Testis (tissue), 3 donors: ENCODE results near the gene CEP85L. TPM values are rescaled to one million over a fixed set of nuclear protein-coding genes. Genes with fewer than 3 reads are reported as not detected.

ENCODE experiments used
- DNase-seq: peaks from one replicate; pipeline ENCODE4 v3.0.0-alpha.2; 2019
- H3K27ac ChIP-seq, 2 donors: fragments of 200-600 bp; sonication (generic); one replicate each; pipeline ENCODE4 v1.5.1; 2019
- H3K27me3 ChIP-seq: fragments of 200-600 bp; sonication (generic); one replicate; pipeline ENCODE4 v1.5.1; 2019
- H3K36me3 ChIP-seq: fragments of 200-600 bp; sonication (generic); one replicate; pipeline ENCODE4 v1.5.1; 2017; ENCODE audit warnings: low read depth; ENCODE audit errors: missing control alignments
- H3K4me1 ChIP-seq: fragments of 200-600 bp; sonication (generic); one replicate; pipeline ENCODE4 v1.5.1; 2019
- H3K4me3 ChIP-seq, 2 donors: fragments of 200-600 bp; sonication (generic); one replicate each; pipeline ENCODE4 v1.5.1; 2017 to 2019
- H3K9me3 ChIP-seq: fragments of 200-600 bp; sonication (generic); one replicate; pipeline ENCODE4 v1.5.1; 2017
- POLR2A ChIP-seq: fragments of 450-650 bp; IDR thresholded peaks from one replicate; pipeline ENCODE4 v1.6.1; 2017; ENCODE audit warnings: antibody characterized with exemption, mild to moderate bottlenecking, moderate library complexity
- WGBS, 2 donors: methylation state at CpG; one replicate each; pipeline ENCODE4 v1.1.5; 2018; 5-methylcytosine and 5-hydroxymethylcytosine counted together
- intact Hi-C: fragments of 100-400 bp; cut with DNase I; formaldehyde crosslinking; loops from one replicate; pipeline ENCODE4 v1.15.1; 2023; ENCODE audit warnings: low total_unique reads
- polyA plus RNA-seq: library from polyadenylated mRNA; stranded (reverse); fragments of 350-450 nt; fragmentation: Illumina TruSeq; extraction: RNeasy Lipid Tissue Mini Kit (QIAGEN cat#74804); gene quantifications from one replicate; pipeline ENCODE4 v1.2.3, GENCODE V29; 2014; ENCODE audit warnings: low read depth, low replicate concordance; ENCODE audit not compliant: insufficient read depth
- total RNA-seq, 2 donors: library from RNA; depleted of rRNA; stranded (reverse); fragments of >200 nt; gene quantifications; one replicate each; pipeline ENCODE4 v1.2.3, GENCODE V29; 2016
- TF ChIP-seq, protein P1 (sequence below), 3 experiments: fragments of 450-650 bp in 2 of 3; fragments of 200-600 bp in 1 of 3; sonication (generic) in 1 of 3; IDR thresholded peaks; one replicate each; pipeline ENCODE4 v1.5.1; 2016 to 2019; ENCODE audit warnings: antibody characterized with exemption in 3 of 3, mild to moderate bottlenecking in 2 of 3, moderate library complexity in 1 of 3

CEP85L gene
- total and polyA plus RNA-seq, 3 donors from 2014 or later = 63.7 to 80.7 (median 78.8) TPM

DNA sequence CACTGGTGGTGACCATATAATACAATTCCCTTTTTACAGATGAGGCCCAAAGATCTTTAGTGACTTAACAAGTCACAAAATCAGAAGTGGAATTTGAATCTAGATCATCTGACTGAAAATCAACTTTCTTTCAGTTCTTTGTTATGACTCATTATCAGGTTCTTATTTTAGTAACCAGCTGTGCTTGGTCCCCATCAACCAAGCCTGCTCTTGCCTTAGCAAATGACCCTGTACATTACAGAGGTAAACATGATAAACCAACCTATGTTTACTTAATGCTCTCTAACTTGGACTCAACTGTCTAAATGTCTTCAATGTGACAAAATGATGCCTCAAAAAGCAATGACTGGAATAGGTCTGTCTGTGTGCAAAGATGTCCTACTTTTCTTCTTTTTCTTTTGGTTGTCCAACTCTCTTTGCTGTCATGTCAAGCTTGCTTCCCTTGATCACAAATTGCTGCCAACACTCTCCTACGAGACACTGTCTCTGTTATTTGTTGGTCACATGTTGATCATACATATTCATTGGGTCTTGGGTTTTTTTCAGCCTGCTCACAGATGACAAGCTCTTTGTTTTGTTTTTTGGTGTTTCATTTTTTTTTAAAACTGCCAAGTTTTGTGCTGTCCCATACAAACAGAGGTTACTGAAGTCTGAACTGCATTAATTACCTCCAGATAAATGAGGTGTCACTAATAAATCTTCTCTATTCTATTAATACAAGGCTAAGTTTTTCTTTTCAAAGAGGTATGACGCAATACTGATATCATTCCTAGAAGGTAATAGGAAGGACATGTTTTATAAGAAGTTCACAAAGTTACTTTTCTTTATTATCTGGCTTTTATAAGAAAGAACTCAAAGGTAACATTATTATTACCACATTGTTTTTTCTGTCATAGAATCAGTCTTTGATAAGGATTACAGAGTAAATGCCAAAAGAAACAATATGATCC lies 165.5 kb downstream of the CEP85L start:
- TF ChIP-seq, protein P1, sequence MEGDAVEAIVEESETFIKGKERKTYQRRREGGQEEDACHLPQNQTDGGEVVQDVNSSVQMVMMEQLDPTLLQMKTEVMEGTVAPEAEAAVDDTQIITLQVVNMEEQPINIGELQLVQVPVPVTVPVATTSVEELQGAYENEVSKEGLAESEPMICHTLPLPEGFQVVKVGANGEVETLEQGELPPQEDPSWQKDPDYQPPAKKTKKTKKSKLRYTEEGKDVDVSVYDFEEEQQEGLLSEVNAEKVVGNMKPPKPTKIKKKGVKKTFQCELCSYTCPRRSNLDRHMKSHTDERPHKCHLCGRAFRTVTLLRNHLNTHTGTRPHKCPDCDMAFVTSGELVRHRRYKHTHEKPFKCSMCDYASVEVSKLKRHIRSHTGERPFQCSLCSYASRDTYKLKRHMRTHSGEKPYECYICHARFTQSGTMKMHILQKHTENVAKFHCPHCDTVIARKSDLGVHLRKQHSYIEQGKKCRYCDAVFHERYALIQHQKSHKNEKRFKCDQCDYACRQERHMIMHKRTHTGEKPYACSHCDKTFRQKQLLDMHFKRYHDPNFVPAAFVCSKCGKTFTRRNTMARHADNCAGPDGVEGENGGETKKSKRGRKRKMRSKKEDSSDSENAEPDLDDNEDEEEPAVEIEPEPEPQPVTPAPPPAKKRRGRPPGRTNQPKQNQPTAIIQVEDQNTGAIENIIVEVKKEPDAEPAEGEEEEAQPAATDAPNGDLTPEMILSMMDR (IDR thresholded peaks at IDR 0.05) = no peak
- no peak for TF ChIP-seq POLR2A
- no peaks in the 10 kb centered on the region for H3K36me3 ChIP-seq
- H3K27ac ChIP-seq = no peak overlapping the region
- no peaks in the 10 kb centered on the region for H3K9me3 ChIP-seq
- intact Hi-C loops = no loop called here
- H3K27me3 ChIP-seq = no peaks in the 10 kb centered on the region
- no peak for DNase-seq
- no peaks in the 10 kb centered on the region for H3K4me1 ChIP-seq
- 60 to 85% methylated on average over 2 of the region's 2 CpGs for WGBS, 2 donors
- H3K4me3 ChIP-seq = no peak overlapping the region

DNA sequence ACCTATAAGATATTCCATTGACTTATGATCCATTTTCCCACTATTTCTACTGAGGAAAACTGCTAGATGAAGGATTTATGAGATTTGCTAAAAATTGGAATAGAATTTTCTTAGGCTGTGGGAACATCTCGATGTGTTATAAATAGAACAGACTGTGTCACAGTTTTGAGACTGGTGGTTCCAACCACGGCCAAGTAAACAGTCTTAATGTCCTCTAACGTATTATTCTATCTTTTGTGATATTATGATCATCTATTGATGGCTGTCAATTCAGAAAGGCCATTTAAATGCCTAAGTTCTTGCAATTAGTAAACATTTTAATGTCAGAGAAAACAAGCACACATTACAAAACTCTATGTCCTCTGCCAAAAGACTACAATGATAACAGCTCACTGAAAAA lies 174.8 kb downstream of the CEP85L start:
- no peaks in the 10 kb centered on the region for H3K36me3 ChIP-seq
- intact Hi-C loops = no loop called here
- H3K27me3 ChIP-seq = no peaks in the 10 kb centered on the region
- no peaks in the 10 kb centered on the region for H3K9me3 ChIP-seq
- DNase-seq = no peak
- H3K27ac ChIP-seq = peak overlapping the region in 1 of 2 donors; percentile 8
- TF ChIP-seq POLR2A = no peak
- no peaks in the 10 kb centered on the region for H3K4me1 ChIP-seq
- WGBS, 2 donors = 50 to 69% methylated on average over 3 of the region's 3 CpGs
- H3K4me3 ChIP-seq = no peak overlapping the region

DNA sequence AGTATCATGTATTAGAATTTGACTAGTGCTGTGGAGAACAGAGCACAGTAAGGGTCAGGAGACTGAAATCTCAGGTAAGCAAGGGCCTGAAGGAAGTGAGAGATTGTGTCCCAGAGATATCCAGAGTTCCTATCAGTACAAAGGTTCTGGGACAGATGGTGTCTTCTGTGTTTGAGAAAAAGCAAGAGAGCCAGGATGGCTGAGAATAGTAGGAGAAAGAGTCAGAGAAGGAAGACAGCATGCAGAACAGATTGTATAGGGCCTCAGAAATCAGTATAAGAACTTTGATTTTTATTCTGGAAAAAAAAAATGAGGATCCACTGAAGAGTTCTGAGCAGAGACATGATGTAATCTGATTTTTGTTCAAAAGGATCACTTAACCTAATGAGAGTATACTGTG lies 178.1 kb downstream of the CEP85L start:
- no peaks in the 10 kb centered on the region for H3K4me1 ChIP-seq
- H3K27me3 ChIP-seq = no peaks in the 10 kb centered on the region
- no peaks in the 10 kb centered on the region for H3K9me3 ChIP-seq
- no peak overlapping the region for H3K27ac ChIP-seq
- no peak for DNase-seq
- H3K36me3 ChIP-seq = no peaks in the 10 kb centered on the region
- no peak overlapping the region for H3K4me3 ChIP-seq
- TF ChIP-seq, protein P1 (IDR thresholded peaks at IDR 0.05) = no peak
- TF ChIP-seq POLR2A = no peak
- intact Hi-C loops = no loop called here

DNA sequence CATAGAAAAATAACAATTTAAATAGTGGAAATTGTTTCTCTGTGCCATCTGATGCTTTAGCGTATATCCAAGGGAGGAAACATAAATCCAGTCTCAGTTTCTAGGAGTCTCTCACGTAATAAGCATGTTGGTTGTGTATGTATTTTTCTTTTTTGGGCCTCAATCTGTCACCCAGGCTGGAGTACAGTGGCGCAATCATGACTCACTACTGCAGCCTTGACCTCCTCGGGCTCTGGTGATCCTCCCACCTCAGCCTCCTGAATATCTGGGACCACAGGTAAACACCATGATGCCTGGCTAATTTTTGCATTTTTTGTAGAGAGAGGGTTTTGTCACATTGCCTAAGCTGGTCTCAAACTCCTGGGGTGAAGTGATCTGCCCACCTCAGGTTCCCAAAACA lies 181.9 kb downstream of the CEP85L start:
- intact Hi-C loops = no loop called here
- no peaks in the 10 kb centered on the region for H3K27me3 ChIP-seq
- H3K9me3 ChIP-seq = no peaks in the 10 kb centered on the region
- H3K27ac ChIP-seq = no peak overlapping the region
- no peaks in the 10 kb centered on the region for H3K36me3 ChIP-seq
- no peaks in the 10 kb centered on the region for H3K4me1 ChIP-seq
- WGBS, 2 donors = 92 to 95% methylated on average over 4 of the region's 4 CpGs
- TF ChIP-seq, protein P1 (IDR thresholded peaks at IDR 0.05) = no peak
- no peak for TF ChIP-seq POLR2A
- no peak for DNase-seq
- no peak overlapping the region for H3K4me3 ChIP-seq

DNA sequence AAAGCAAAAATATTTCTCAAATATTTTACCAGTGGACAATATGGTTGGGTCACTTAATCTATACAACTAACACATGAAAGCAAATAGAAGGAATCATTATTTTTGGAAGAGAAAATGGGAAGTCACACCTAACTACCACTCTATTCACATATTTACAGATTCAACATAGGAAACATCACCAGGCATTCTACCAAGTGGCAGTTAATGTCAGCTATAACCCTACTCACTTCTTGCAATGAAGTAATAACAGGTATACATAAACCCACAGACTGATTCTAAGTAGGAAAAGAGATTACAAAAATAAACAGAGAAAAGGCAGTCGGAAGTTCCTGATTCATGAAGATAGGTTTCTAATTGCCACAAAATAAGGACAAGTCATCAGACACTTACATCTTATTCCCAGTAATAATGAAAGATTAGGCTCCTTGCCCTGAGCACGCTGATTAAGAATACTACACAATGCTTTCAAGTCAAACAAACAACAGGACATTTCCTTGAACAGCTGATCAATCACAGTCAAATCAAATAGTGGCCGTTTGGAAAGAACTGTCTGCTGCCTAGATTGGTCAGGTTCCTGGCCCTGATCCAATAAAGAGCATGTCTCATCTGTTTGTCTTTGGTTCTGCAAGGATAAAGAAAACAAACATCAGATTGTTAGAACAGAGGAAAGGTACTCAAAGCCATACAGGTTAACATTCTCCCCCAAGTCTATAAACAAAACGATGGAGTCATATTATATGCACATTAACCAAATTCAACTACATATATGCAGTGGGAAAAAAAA lies 182.5 kb downstream of the CEP85L start:
- Histone ChIP-seq H3K27ac (no peak overlapping the region), H3K27me3 (no peaks in the 10 kb centered on the region), H3K4me1 (no peaks in the 10 kb centered on the region), H3K36me3 (no peaks in the 10 kb centered on the region), H3K4me3 (no peak overlapping the region), H3K9me3 (no peaks in the 10 kb centered on the region)
- WGBS, 2 donors = 72 to 74% methylated on average over 4 of the region's 4 CpGs
- TF ChIP-seq, protein P1 (IDR thresholded peaks at IDR 0.05) = no peak
- TF ChIP-seq POLR2A = no peak
- intact Hi-C loops = no loop called here
- DNase-seq = no peak
